Naive thymus-derived CD4-positive, alpha-beta T cell (primary cell): ENCODE results near the gene SYNC. TPM values are rescaled to one million over a fixed set of nuclear protein-coding genes. Genes with fewer than 3 reads are reported as not detected.

Experiments
- ATAC-seq: fragments of 150-1000 bp; cut with Tn5 transposase; 2 replicates; pipeline ENCODE4 v1.10.0; 2021; ENCODE audit warnings: mild to moderate bottlenecking, moderate library complexity
- CTCF ChIA-PET: fragments of 350-600 bp; sonication (Branson Sonifier 250); formaldehyde crosslinking; loops from one replicate; lab custom pipeline; 2021; ENCODE audit warnings: antibody characterized with exemption; lab: Charles Lee
- POLR2A ChIA-PET: fragments of 350-600 bp; sonication (Branson Sonifier 250); formaldehyde crosslinking; loops from one replicate; lab custom pipeline; 2021; ENCODE audit warnings: antibody characterized with exemption, inconsistent platforms; lab: Charles Lee
- DNase-seq, 9 donors: peaks; one replicate each; pipeline versions ENCODE4 v3.0.0 to v3.0.0-alpha.2; 2020 to 2022; ENCODE audit warnings: mixed read lengths in 1 of 9
- H3K27ac ChIP-seq: one replicate; pipeline ENCODE4 v1.7.0; 2013; ENCODE audit warnings: mild to moderate bottlenecking, low read depth, low read length, moderate library complexity
- H3K27me3 ChIP-seq, 2 donors: one replicate each; pipeline ENCODE4 v1.7.0; 2013; ENCODE audit warnings: low read length in 2 of 2, mild to moderate bottlenecking in 2 of 2, moderate library complexity in 2 of 2; ENCODE audit not compliant: control insufficient read depth in 2 of 2, insufficient read depth in 2 of 2
- H3K36me3 ChIP-seq, 3 experiments: 1 replicate in 2 of 3; 2 replicates in 1 of 3; pipeline ENCODE4 v1.7.0; 2013; ENCODE audit warnings: low read length in 3 of 3, mild to moderate bottlenecking in 3 of 3, moderate library complexity in 1 of 3; ENCODE audit not compliant: insufficient read depth in 3 of 3, control insufficient read depth in 2 of 3
- H3K4me1 ChIP-seq, 2 donors: one replicate each; pipeline ENCODE4 v1.7.0; 2013; ENCODE audit warnings: low read length in 2 of 2, mild to moderate bottlenecking in 2 of 2, moderate library complexity in 1 of 2; ENCODE audit not compliant: control insufficient read depth in 2 of 2, insufficient read depth in 2 of 2
- H3K4me3 ChIP-seq: 2 replicates; pipeline ENCODE4 v1.7.0; 2013; ENCODE audit warnings: mild to moderate bottlenecking, low read length
- H3K9me3 ChIP-seq, 3 experiments: 1 replicate in 2 of 3; 2 replicates in 1 of 3; pipeline ENCODE4 v1.7.0; 2013; ENCODE audit warnings: low read length in 3 of 3; ENCODE audit not compliant: control insufficient read depth in 2 of 3
- H3K27ac Mint-ChIP-seq, 9 donors: one replicate each; pipeline ENCODE4 v1.8.0; 2020 to 2022; ENCODE audit warnings: mixed read lengths in 9 of 9, mild to moderate bottlenecking in 8 of 9, moderate library complexity in 5 of 9, inconsistent platforms in 2 of 9
- H3K27me3 Mint-ChIP-seq, 5 donors: one replicate each; pipeline ENCODE4 v1.8.0; 2021 to 2022; ENCODE audit warnings: mixed read lengths in 5 of 5, mild to moderate bottlenecking in 1 of 5
- H3K36me3 Mint-ChIP-seq, 5 donors: one replicate each; pipeline ENCODE4 v1.8.0; 2020 to 2022; ENCODE audit warnings: mixed read lengths in 5 of 5, mild to moderate bottlenecking in 3 of 5, inconsistent platforms in 1 of 5
- H3K4me1 Mint-ChIP-seq, 7 donors: one replicate each; pipeline ENCODE4 v1.8.0; 2020 to 2022; ENCODE audit warnings: mixed read lengths in 7 of 7, mild to moderate bottlenecking in 3 of 7, inconsistent platforms in 1 of 7
- H3K4me3 Mint-ChIP-seq, 10 donors: one replicate each; pipeline ENCODE4 v1.8.0; 2020 to 2022; ENCODE audit warnings: mild to moderate bottlenecking in 10 of 10, mixed read lengths in 10 of 10, moderate library complexity in 6 of 10, inconsistent platforms in 2 of 10
- H3K9me3 Mint-ChIP-seq, 11 donors: one replicate each; pipeline ENCODE4 v1.8.0; 2020 to 2022; ENCODE audit warnings: mixed read lengths in 11 of 11, mild to moderate bottlenecking in 4 of 11, inconsistent platforms in 1 of 11, moderate library complexity in 1 of 11
- intact Hi-C, 2 donors: fragments of 100-400 bp; cut with micrococcal nuclease; formaldehyde crosslinking; loops; one replicate each; pipeline ENCODE4 v1.15.1; 2023
- polyA plus RNA-seq, 2 donors: library from polyadenylated mRNA; unstranded; fragments of 300-500 nt; fragmentation: Illumina TruSeq; gene quantifications; one replicate each; pipeline ENCODE4 v1.2.3, GENCODE V29; 2021
- total RNA-seq, 6 experiments: library from RNA in 5 of 6; stranded (reverse) in 5 of 6; gene quantifications; 1 replicate in 5 of 6; 2 replicates in 1 of 6; pipeline ENCODE4 v1.2.3 and lab custom pipeline; 2021 to 2026

The SYNC gene
- total and polyA plus RNA-seq, 7 experiments from 2014 or later = not detected

DNA sequence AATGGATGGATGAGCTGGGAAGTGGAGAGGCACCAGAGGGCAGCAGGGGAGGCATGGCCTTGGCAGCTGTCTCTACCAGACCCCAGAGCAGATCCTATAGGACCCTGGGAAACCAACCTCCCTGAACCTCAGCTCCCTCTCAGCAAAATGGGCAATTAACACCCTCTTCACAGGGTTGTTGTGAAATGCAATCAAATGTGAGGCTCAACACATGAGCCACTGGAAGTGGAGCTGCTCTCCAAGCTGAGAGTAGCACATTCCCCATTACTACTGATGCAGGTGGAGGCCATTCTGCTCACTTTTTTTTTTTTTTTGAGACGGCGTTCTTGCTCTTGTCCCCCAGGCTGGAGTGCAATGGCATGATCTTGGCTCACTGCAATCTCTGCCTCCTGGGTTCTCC, 6.5 kb upstream of the SYNC start:
- ChIA-PET CTCF (interaction anchor here (0.6 kb wide), 1 partner anchor 67 kb away, joined by 3 read pairs; no protein-coding TSS in a partner anchor), POLR2A (interaction anchor here (0.6 to 0.7 kb wide), 2 partner anchors 31 to 451 kb away, joined by 4 read pairs; no protein-coding TSS in a partner anchor)
- Histone ChIP-seq H3K27me3 (no peaks in the 10 kb centered on the region), H3K27ac (no peak overlapping the region), H3K36me3 (no peaks in the 10 kb centered on the region), H3K9me3 (no peaks in the 10 kb centered on the region), H3K4me1 (no peaks in the 10 kb centered on the region), H3K4me3 (no peak overlapping the region)
- no peak overlapping the region for H3K27ac Mint-ChIP-seq
- H3K4me3 Mint-ChIP-seq = no peak overlapping the region
- DNase-seq = no peak
- intact Hi-C loops = no loop called here
- no peak for ATAC-seq
- H3K27me3 Mint-ChIP-seq = peaks cover 18 to 29% (median 24%) of the 10 kb centered on the region in 5 donors
- no peaks in the 10 kb centered on the region for H3K36me3 Mint-ChIP-seq
- peaks cover 0 to 3% (median 0%) of the 10 kb centered on the region in 11 donors for H3K9me3 Mint-ChIP-seq
- peaks cover 0 to 7% (median 3%) of the 10 kb centered on the region in 7 donors for H3K4me1 Mint-ChIP-seq

DNA sequence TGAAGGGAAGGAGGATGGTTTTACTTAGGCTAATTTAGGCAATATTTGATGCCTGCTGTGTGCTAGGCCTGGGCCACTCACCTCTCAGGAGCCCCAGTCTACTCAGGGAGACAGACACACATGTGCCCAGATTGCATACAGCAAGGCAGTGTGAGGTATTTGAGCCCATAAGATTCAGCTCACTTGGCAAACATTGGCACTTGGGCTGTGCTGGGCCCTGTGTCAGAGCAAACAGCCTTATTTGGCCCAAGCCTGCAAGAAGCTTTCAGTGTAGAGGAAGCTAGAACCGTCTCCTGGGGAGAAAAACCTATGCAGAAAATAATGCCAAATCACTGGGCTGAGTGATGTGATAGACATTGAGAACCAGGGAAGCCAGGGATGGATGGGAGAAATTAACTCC, 3.9 kb upstream of the SYNC start:
- H3K27ac Mint-ChIP-seq = no peak overlapping the region
- H3K4me3 Mint-ChIP-seq = no peak overlapping the region
- Histone ChIP-seq H3K9me3 (no peaks in the 10 kb centered on the region), H3K27me3 (peaks cover 0 to 3% of the 10 kb centered on the region in 2 donors), H3K27ac (no peak overlapping the region), H3K4me3 (no peak overlapping the region), H3K36me3 (no peaks in the 10 kb centered on the region), H3K4me1 (peaks cover 3 to 8% of the 10 kb centered on the region in 2 donors)
- peaks cover 7 to 14% (median 9%) of the 10 kb centered on the region in 7 donors for H3K4me1 Mint-ChIP-seq
- POLR2A ChIA-PET = interaction anchor here (0.6 kb wide), 1 partner anchor 1062 kb away, joined by 3 read pairs; the partner anchor contains the start of gene PEF1
- ATAC-seq = no peak
- CTCF ChIA-PET = interaction anchor here (0.6 to 2.0 kb wide), 6 partner anchors 9 to 220 kb away, joined by 3 to 7 read pairs (median 4); no protein-coding TSS in a partner anchor
- DNase-seq = no peak
- H3K27me3 Mint-ChIP-seq = peaks cover 33 to 43% (median 41%) of the 10 kb centered on the region in 5 donors
- intact Hi-C loops = no loop called here
- peaks cover 0 to 3% (median 0%) of the 10 kb centered on the region in 11 donors for H3K9me3 Mint-ChIP-seq
- peaks cover 0 to 4% (median 0%) of the 10 kb centered on the region in 5 donors for H3K36me3 Mint-ChIP-seq

GRCh38 chr1:32705516-32705915, 2.9 kb upstream of the SYNC start:
- Histone ChIP-seq H3K27ac (no peak overlapping the region), H3K36me3 (no peaks in the 10 kb centered on the region), H3K27me3 (peaks cover 0 to 3% of the 10 kb centered on the region in 2 donors), H3K4me3 (no peak overlapping the region), H3K4me1 (peaks cover 3 to 8% of the 10 kb centered on the region in 2 donors), H3K9me3 (no peaks in the 10 kb centered on the region)
- ChIA-PET POLR2A (no interaction called here), CTCF (interaction anchor here (1.4 to 2.0 kb wide), 3 partner anchors 67 to 171 kb away, joined by 4 to 7 read pairs (median 4); no protein-coding TSS in a partner anchor)
- Mint-ChIP-seq H3K9me3 (peaks cover 0 to 3% (median 0%) of the 10 kb centered on the region in 11 donors), H3K4me3 (no peak overlapping the region), H3K4me1 (peaks cover 7 to 14% (median 9%) of the 10 kb centered on the region in 7 donors), H3K27me3 (peaks cover 41 to 47% (median 43%) of the 10 kb centered on the region in 5 donors), H3K36me3 (peaks cover 0 to 4% (median 0%) of the 10 kb centered on the region in 5 donors), H3K27ac (no peak overlapping the region)
- no peak for ATAC-seq
- intact Hi-C loops = no loop called here
- DNase-seq = no peak

GRCh38 chr1:32703479-32704291, 1.1 kb upstream of the SYNC start:
- no peak for DNase-seq
- H3K27ac Mint-ChIP-seq = no peak overlapping the region
- peaks cover 3 to 8% of the 10 kb centered on the region in 2 donors for H3K4me1 ChIP-seq
- no peak for ATAC-seq
- intact Hi-C loops = no loop called here
- H3K27ac ChIP-seq = no peak overlapping the region
- H3K4me3 Mint-ChIP-seq = peak overlapping the region; percentile 2 to 83 (median 50)
- H3K36me3 ChIP-seq = no peaks in the 10 kb centered on the region
- peaks cover 0 to 5% (median 0%) of the 10 kb centered on the region in 11 donors for H3K9me3 Mint-ChIP-seq
- H3K4me1 Mint-ChIP-seq = peaks cover 7 to 14% (median 9%) of the 10 kb centered on the region in 7 donors
- no peaks in the 10 kb centered on the region for H3K9me3 ChIP-seq
- H3K36me3 Mint-ChIP-seq = peaks cover 0 to 7% (median 0%) of the 10 kb centered on the region in 5 donors
- H3K4me3 ChIP-seq = no peak overlapping the region
- ChIA-PET POLR2A (no interaction called here), CTCF (no interaction called here)
- peaks cover 44 to 53% (median 47%) of the 10 kb centered on the region in 5 donors for H3K27me3 Mint-ChIP-seq
- H3K27me3 ChIP-seq = peaks cover 0 to 3% of the 10 kb centered on the region in 2 donors

DNA sequence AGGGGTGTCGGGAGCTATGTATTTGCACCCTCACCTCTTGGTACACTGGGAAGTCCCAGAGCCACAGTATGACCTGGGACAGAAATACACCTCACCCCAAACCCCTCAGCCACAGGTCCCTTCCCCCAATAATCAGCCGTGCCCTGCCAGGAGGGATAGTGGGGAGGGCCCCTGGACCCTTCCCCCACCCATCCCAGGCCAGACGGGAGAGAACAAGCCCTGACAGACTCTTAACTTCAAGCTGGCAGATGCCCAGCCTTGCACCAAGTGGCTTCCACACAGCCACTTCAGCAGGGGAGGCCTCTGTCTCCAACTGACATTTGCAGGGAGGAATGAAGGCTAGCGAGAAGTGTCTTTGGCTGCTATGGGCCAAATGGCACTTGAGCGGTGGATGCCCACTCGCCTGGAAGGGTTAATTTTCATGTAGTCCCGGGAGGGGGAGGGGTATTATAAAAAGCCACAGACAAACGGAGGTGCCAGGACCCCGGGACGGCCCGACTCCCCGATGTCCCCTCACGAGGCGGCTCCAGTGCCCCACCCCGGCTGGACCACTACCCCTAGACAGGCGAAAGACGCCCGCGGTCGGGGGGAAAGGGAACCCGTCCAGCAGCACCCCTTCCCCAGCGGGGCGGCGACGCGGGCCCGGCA, 495 bp downstream of the SYNC start:
- peaks cover 0 to 7% (median 0%) of the 10 kb centered on the region in 5 donors for H3K36me3 Mint-ChIP-seq
- no peak overlapping the region for H3K27ac ChIP-seq
- no peaks in the 10 kb centered on the region for H3K36me3 ChIP-seq
- H3K4me3 ChIP-seq = no peak overlapping the region
- intact Hi-C loops = no loop called here
- H3K27ac Mint-ChIP-seq = peak overlapping the region in 1 of 9 donors; percentile 42
- no peak for DNase-seq
- H3K9me3 ChIP-seq = no peaks in the 10 kb centered on the region
- POLR2A ChIA-PET = no interaction called here
- peaks cover 3 to 8% of the 10 kb centered on the region in 2 donors for H3K4me1 ChIP-seq
- ATAC-seq = no peak
- CTCF ChIA-PET = no interaction called here
- H3K27me3 ChIP-seq = peaks cover 0 to 3% of the 10 kb centered on the region in 2 donors
- peaks cover 7 to 14% (median 9%) of the 10 kb centered on the region in 7 donors for H3K4me1 Mint-ChIP-seq
- H3K9me3 Mint-ChIP-seq = peaks cover 0 to 5% (median 0%) of the 10 kb centered on the region in 11 donors
- peak overlapping the region; percentile 17 to 75 (median 57) for H3K4me3 Mint-ChIP-seq
- peaks cover 40 to 51% (median 45%) of the 10 kb centered on the region in 5 donors for H3K27me3 Mint-ChIP-seq

GRCh38 chr1:32701421-32701911, 1.1 kb downstream of the SYNC start:
- peak; percentile 27 for ATAC-seq
- no peak for DNase-seq
- peaks cover 0 to 5% (median 0%) of the 10 kb centered on the region in 11 donors for H3K9me3 Mint-ChIP-seq
- POLR2A ChIA-PET = interaction anchor here (0.6 kb wide), 1 partner anchor 244 kb away, joined by 4 read pairs; no protein-coding TSS in a partner anchor
- peak overlapping the region in 2 of 9 donors; percentile 17 to 42 for H3K27ac Mint-ChIP-seq
- Histone ChIP-seq H3K4me1 (peaks cover 3 to 8% of the 10 kb centered on the region in 2 donors), H3K4me3 (no peak overlapping the region), H3K27me3 (peaks cover 0 to 3% of the 10 kb centered on the region in 2 donors), H3K9me3 (no peaks in the 10 kb centered on the region), H3K36me3 (no peaks in the 10 kb centered on the region), H3K27ac (no peak overlapping the region)
- peak overlapping the region in 7 of 10 donors; percentile 34 to 75 (median 55) for H3K4me3 Mint-ChIP-seq
- H3K4me1 Mint-ChIP-seq = peaks cover 7 to 14% (median 9%) of the 10 kb centered on the region in 7 donors
- peaks cover 0 to 7% (median 0%) of the 10 kb centered on the region in 5 donors for H3K36me3 Mint-ChIP-seq
- H3K27me3 Mint-ChIP-seq = peaks cover 38 to 48% (median 43%) of the 10 kb centered on the region in 5 donors
- CTCF ChIA-PET = no interaction called here
- intact Hi-C loops = no loop called here
